ENCODE measurements around the gene TAS2R43. TPM values are rescaled to one million over a fixed set of nuclear protein-coding genes. Genes with fewer than 3 reads are reported as not detected.

TAS2R43 gene
- total and polyA plus RNA-seq, 10 of the 15 experiments (the other 5 are each of a cell fraction or from before 2014, with no cell fraction given), result 0.09 to 2.1 (median 0.80) TPM; not detected in 5

GRCh38 chr12:11081987-11082386 lies 10.1 kb downstream of the TAS2R43 start (continued):
- no peak for TF ChIP-seq NFXL1 (IDR thresholded peaks at IDR 0.05; ENCODE audit: borderline replicate concordance)
- no peak for TF ChIP-seq TBL1XR1 (IDR thresholded peaks at IDR 0.05; ENCODE audit: low read depth, low read length)

GRCh38 chr12:11078246-11078645 lies 13.9 kb downstream of the TAS2R43 start:
- H3K9ac ChIP-seq (ENCODE audit: control insufficient read depth, insufficient read depth, low read length), result no peak overlapping the region
- POLR2A ChIA-PET, result no interaction called here
- H3K79me2 ChIP-seq (ENCODE audit: control insufficient read depth, insufficient read depth, low read length), result no peaks in the 10 kb centered on the region
- H3K4me1 ChIP-seq (ENCODE audit: control insufficient read depth, insufficient read depth, low read length), result no peaks in the 10 kb centered on the region
- H3K4me3 ChIP-seq, result no peak overlapping the region
- H3K27me3 ChIP-seq (replicated peaks in 1 of 2; ENCODE audit: control insufficient read depth in 2 of 2, insufficient read depth in 2 of 2, low read length in 1 of 2), result no peaks in the 10 kb centered on the region
- ATAC-seq (no peak), FAIRE-seq (no peak), DNase-seq (ENCODE audit: low read depth, low spot score) (no peak)
- no peak overlapping the region for H3K27ac ChIP-seq (ENCODE audit: control insufficient read depth, insufficient read depth)
- H3K36me3 ChIP-seq (ENCODE audit: control insufficient read depth in 2 of 2, insufficient read depth in 2 of 2, low read length in 1 of 2), result no peaks in the 10 kb centered on the region
- WGBS (ENCODE audit: insufficient coverage, insufficient replicate concordance, low lambda C conversion rate, missing lambda C conversion rate), result 92% methylated on average over 1 of the region's 1 CpG
- TF ChIP-seq BCLAF1 (IDR thresholded peaks at IDR 0.05) (no peak), NBN (IDR thresholded peaks at IDR 0.05) (no peak), ZNF207 (IDR thresholded peaks at IDR 0.05; ENCODE audit: borderline replicate concordance) (no peak), CBX3 (IDR thresholded peaks at IDR 0.05; ENCODE audit: borderline replicate concordance, low read depth) (no peak), PKNOX1 (IDR thresholded peaks at IDR 0.05) (no peak), JUNB (IDR thresholded peaks at IDR 0.05) (no peak), CREM (IDR thresholded peaks at IDR 0.05; ENCODE audit: low read depth) (no peak), ZBTB11 (CRISPR knock-in tag; IDR thresholded peaks at IDR 0.05) (no peak)
- H3K9me3 ChIP-seq (replicated peaks; ENCODE audit: control insufficient read depth, insufficient read depth, low read length), result no peaks in the 10 kb centered on the region; the same call in 1 of the 3 replicates
- SMC1A ChIA-PET (ENCODE audit: uncharacterized antibody, unreplicated experiment), result no interaction called here
- H4K20me1 ChIP-seq (ENCODE audit: control insufficient read depth, insufficient read depth), result no peaks in the 10 kb centered on the region
- in situ Hi-C loops (cut with MboI), result no loop called here
- RAD21 ChIA-PET (ENCODE audit: unreplicated experiment), result no interaction called here
- CTCF ChIA-PET, result no interaction called here
- no peak overlapping the region for H3K4me2 ChIP-seq (ENCODE audit: control insufficient read depth, insufficient read depth)
- BruUV-seq (replicated peaks), result no TSS peak
- no peak overlapping the region for H2AFZ ChIP-seq (ENCODE audit: control insufficient read depth, low read depth, low read length)
- intact Hi-C loops (cut with micrococcal nuclease; ENCODE audit: unreplicated experiment), result no loop called here
